Measurements from ENCODE around the gene PPP1R12C. TPM values are rescaled to one million over a fixed set of nuclear protein-coding genes. Genes with fewer than 3 reads are reported as not detected.
"Not testable (repeated sequence)": the region's sequence is repeated elsewhere in the genome, so short reads cannot be mapped to it uniquely, and the experiment has no call there.

PPP1R12C gene
- total and polyA plus RNA-seq, 8 donors = 37.1 to 266 (median 53.4) TPM

GRCh38 chr19:55068950-55069864 is 48.2 kb downstream of the PPP1R12C start:
- intact Hi-C loops (cut with DNase I) = no loop called here
- Histone ChIP-seq H3K27me3 (no peaks in the 10 kb centered on the region), H3K36me3 (no peaks in the 10 kb centered on the region), H3K4me3 (peak overlapping the region in 3 of 4 donors; percentile 4 to 44 (median 32)), H3K4me1 (no peaks in the 10 kb centered on the region), H3K9me3 (no peaks in the 10 kb centered on the region), H3K27ac (peak overlapping the region; percentile 3 to 69 (median 38))
- ATAC-seq (peak; percentile 85 to 94 (median 87)), FAIRE-seq (no peak), DNase-seq (peak in 2 of 6 donors; percentile 50 to 67)
- 2 to 4% methylated on average over 27 to 30 of the region's 30 CpGs for WGBS, 2 donors
- TF ChIP-seq CTCF (IDR thresholded peaks at IDR 0.05) = no peak

- Histone ChIP-seq H3K4me1 (no peaks in the 10 kb centered on the region), H3K9me3 (no peaks in the 10 kb centered on the region), H3K27me3 (no peaks in the 10 kb centered on the region), H3K4me3 (no peak overlapping the region), H3K27ac (no peak overlapping the region), H3K36me3 (no peaks in the 10 kb centered on the region)
- FAIRE-seq = no peak
- 40 to 45% methylated on average over 3 of the region's 3 CpGs for WGBS, 2 donors
- DNase-seq = no peak
- no peak for TF ChIP-seq CTCF (IDR thresholded peaks at IDR 0.05)
- no peak for ATAC-seq
- intact Hi-C loops (cut with DNase I) = no loop called here
These were observed 49.6 kb downstream of the PPP1R12C start for GRCh38 chr19:55067869-55068268.

GRCh38 chr19:55066107-55066709 is 51.2 kb downstream of the PPP1R12C start:
- H3K4me3 ChIP-seq = no peak overlapping the region
- H3K9me3 ChIP-seq = no peaks in the 10 kb centered on the region
- no peak overlapping the region for H3K27ac ChIP-seq
- TF ChIP-seq CTCF (IDR thresholded peaks at IDR 0.05) = no peak
- no peak for ATAC-seq
- no peaks in the 10 kb centered on the region for H3K27me3 ChIP-seq
- no peaks in the 10 kb centered on the region for H3K4me1 ChIP-seq
- FAIRE-seq = no peak
- no peaks in the 10 kb centered on the region for H3K36me3 ChIP-seq
- 38 to 59% methylated on average over 2 of the region's 2 CpGs for WGBS, 2 donors
- intact Hi-C loops (cut with DNase I) = no loop called here
- no peak for DNase-seq

- ATAC-seq; H3K27me3 ChIP-seq; H3K4me1 ChIP-seq; H3K36me3 ChIP-seq; intact Hi-C loops (cut with DNase I); DNase-seq; H3K9me3 ChIP-seq; H3K27ac ChIP-seq; FAIRE-seq; H3K4me3 ChIP-seq: not testable (repeated sequence)
- WGBS, 2 donors = 86% methylated on average over 9 of the region's 9 CpGs
These were observed 51.9 kb downstream of the PPP1R12C start for GRCh38 chr19:55065516-55065915.

- WGBS, 2 donors = 64 to 100% methylated on average over 1 to 3 of the region's 3 CpGs
- H3K27ac ChIP-seq = peak overlapping the region in 3 of 4 donors; percentile 23 to 64 (median 48)
These were observed 54.0 kb downstream of the PPP1R12C start for GRCh38 chr19:55063492-55063843.

More at GRCh38 chr19:55063492-55063843, 54.0 kb downstream of the PPP1R12C start:
- DNase-seq (peak in 1 of 6 donors; percentile 47), ATAC-seq (no peak), FAIRE-seq (no peak)
- H3K27me3 ChIP-seq = no peaks in the 10 kb centered on the region
- H3K36me3 ChIP-seq = no peaks in the 10 kb centered on the region
- intact Hi-C loops (cut with DNase I) = no loop called here
- H3K4me3 ChIP-seq = peak overlapping the region in 2 of 4 donors; percentile 68 to 93
- H3K9me3 ChIP-seq = no peaks in the 10 kb centered on the region
- TF ChIP-seq CTCF (IDR thresholded peaks at IDR 0.05) = no peak
- no peaks in the 10 kb centered on the region for H3K4me1 ChIP-seq
